Tibial artery (tissue), 4 donors: Measurements from ENCODE around the gene GPC6.

ENCODE experiments used
- DNase-seq, 2 donors: peaks; one replicate each; pipeline ENCODE4 v3.0.0-alpha.2; 2019
- H3K27ac ChIP-seq, 2 donors: fragments of 200-600 bp; sonication (generic) in 1 of 2; 1 replicate in 1 of 2; 2 replicates in 1 of 2; pipeline ENCODE4 v1.5.1; 2018 to 2019; ENCODE audit warnings: mild to moderate bottlenecking in 1 of 2
- H3K27me3 ChIP-seq, 2 donors: fragments of 200-600 bp; sonication (generic) in 1 of 2; one replicate each; pipeline versions ENCODE4 v1.5.1 to v1.6.0; 2016 to 2019
- H3K36me3 ChIP-seq, 3 donors: fragments of 200-600 bp; sonication (generic) in 2 of 3; one replicate each; pipeline ENCODE4 v1.5.1; 2016 to 2019; ENCODE audit warnings: mild to moderate bottlenecking in 2 of 3
- H3K4me1 ChIP-seq, 4 donors: fragments of 200-600 bp; sonication (generic) in 2 of 4; 1 replicate in 3 of 4; 2 replicates in 1 of 4; pipeline ENCODE4 v1.5.1; 2016 to 2019
- H3K4me3 ChIP-seq, 2 donors: fragments of 200-600 bp; sonication (generic) in 1 of 2; 1 replicate in 1 of 2; 2 replicates in 1 of 2; pipeline ENCODE4 v1.5.1; 2018 to 2019; ENCODE audit warnings: mild to moderate bottlenecking in 2 of 2
- H3K9me3 ChIP-seq, 3 donors: fragments of 200-600 bp; sonication (generic) in 1 of 3; one replicate each; pipeline ENCODE4 v1.5.1; 2016 to 2019
- CTCF ChIP-seq, 2 experiments: fragments of 200-600 bp in 1 of 2; fragments of 450-650 bp in 1 of 2; IDR thresholded peaks; one replicate each; pipeline ENCODE4 v1.5.1; 2017 to 2019; ENCODE audit warnings: antibody characterized with exemption in 2 of 2, mild to moderate bottlenecking in 1 of 2, moderate library complexity in 1 of 2
- intact Hi-C: fragments of 100-400 bp; cut with DNase I; formaldehyde crosslinking; loops from one replicate; pipeline ENCODE4 v1.15.0; 2023; ENCODE audit warnings: low total_unique reads

Gene GPC6

GRCh38 chr13:94139393-94139995, 912.9 kb downstream of the GPC6 start:
- no peaks in the 10 kb centered on the region for H3K27me3 ChIP-seq
- no peak for TF ChIP-seq CTCF (IDR thresholded peaks at IDR 0.05)
- no peak overlapping the region for H3K27ac ChIP-seq
- no peak overlapping the region for H3K4me3 ChIP-seq
- H3K9me3 ChIP-seq, result no peaks in the 10 kb centered on the region
- intact Hi-C loops, result no loop called here
- H3K4me1 ChIP-seq, result peaks cover 0 to 8% (median 0%) of the 10 kb centered on the region in 4 donors
- H3K36me3 ChIP-seq, result no peaks in the 10 kb centered on the region
- no peak for DNase-seq

GRCh38 chr13:94140027-94140426, 913.4 kb downstream of the GPC6 start:
- TF ChIP-seq CTCF (IDR thresholded peaks at IDR 0.05), result no peak
- no peak overlapping the region for H3K27ac ChIP-seq
- no peaks in the 10 kb centered on the region for H3K36me3 ChIP-seq
- no peak for DNase-seq
- intact Hi-C loops, result no loop called here
- no peaks in the 10 kb centered on the region for H3K27me3 ChIP-seq
- peaks cover 0 to 8% (median 0%) of the 10 kb centered on the region in 4 donors for H3K4me1 ChIP-seq
- no peaks in the 10 kb centered on the region for H3K9me3 ChIP-seq
- no peak overlapping the region for H3K4me3 ChIP-seq

GRCh38 chr13:94140511-94140910, 913.9 kb downstream of the GPC6 start:
- no peaks in the 10 kb centered on the region for H3K36me3 ChIP-seq
- H3K4me3 ChIP-seq, result no peak overlapping the region
- intact Hi-C loops, result no loop called here
- no peak for TF ChIP-seq CTCF (IDR thresholded peaks at IDR 0.05)
- peaks cover 0 to 8% (median 0%) of the 10 kb centered on the region in 4 donors for H3K4me1 ChIP-seq
- DNase-seq, result no peak
- no peak overlapping the region for H3K27ac ChIP-seq
- H3K9me3 ChIP-seq, result no peaks in the 10 kb centered on the region
- no peaks in the 10 kb centered on the region for H3K27me3 ChIP-seq

- Histone ChIP-seq H3K9me3 (no peaks in the 10 kb centered on the region), H3K36me3 (no peaks in the 10 kb centered on the region), H3K4me1 (peaks cover 0 to 8% (median 0%) of the 10 kb centered on the region in 4 donors), H3K27ac (no peak overlapping the region), H3K27me3 (no peaks in the 10 kb centered on the region), H3K4me3 (no peak overlapping the region)
- intact Hi-C loops, result no loop called here
- TF ChIP-seq CTCF (IDR thresholded peaks at IDR 0.05), result no peak
- no peak for DNase-seq
Measured at GRCh38 chr13:94143624-94144350, 917.2 kb downstream of the GPC6 start.

GRCh38 chr13:94145966-94146365, 919.4 kb downstream of the GPC6 start:
- H3K36me3 ChIP-seq, result no peaks in the 10 kb centered on the region
- no peaks in the 10 kb centered on the region for H3K9me3 ChIP-seq
- H3K27ac ChIP-seq, result no peak overlapping the region
- intact Hi-C loops, result no loop called here
- no peak overlapping the region for H3K4me3 ChIP-seq
- H3K4me1 ChIP-seq, result no peaks in the 10 kb centered on the region
- no peaks in the 10 kb centered on the region for H3K27me3 ChIP-seq
- DNase-seq, result no peak
- no peak for TF ChIP-seq CTCF (IDR thresholded peaks at IDR 0.05)
